NCI-H345 treated with DMSO at 0.1 percent for 48 hours (cell line): ENCODE measurements around the gene MTERF2.

Experiments
- DNase-seq: peaks from one replicate; lab custom pipeline; 2025; ENCODE audit not compliant: unreplicated experiment; lab: John Stamatoyannopoulos, UW

The MTERF2 gene

DNA sequence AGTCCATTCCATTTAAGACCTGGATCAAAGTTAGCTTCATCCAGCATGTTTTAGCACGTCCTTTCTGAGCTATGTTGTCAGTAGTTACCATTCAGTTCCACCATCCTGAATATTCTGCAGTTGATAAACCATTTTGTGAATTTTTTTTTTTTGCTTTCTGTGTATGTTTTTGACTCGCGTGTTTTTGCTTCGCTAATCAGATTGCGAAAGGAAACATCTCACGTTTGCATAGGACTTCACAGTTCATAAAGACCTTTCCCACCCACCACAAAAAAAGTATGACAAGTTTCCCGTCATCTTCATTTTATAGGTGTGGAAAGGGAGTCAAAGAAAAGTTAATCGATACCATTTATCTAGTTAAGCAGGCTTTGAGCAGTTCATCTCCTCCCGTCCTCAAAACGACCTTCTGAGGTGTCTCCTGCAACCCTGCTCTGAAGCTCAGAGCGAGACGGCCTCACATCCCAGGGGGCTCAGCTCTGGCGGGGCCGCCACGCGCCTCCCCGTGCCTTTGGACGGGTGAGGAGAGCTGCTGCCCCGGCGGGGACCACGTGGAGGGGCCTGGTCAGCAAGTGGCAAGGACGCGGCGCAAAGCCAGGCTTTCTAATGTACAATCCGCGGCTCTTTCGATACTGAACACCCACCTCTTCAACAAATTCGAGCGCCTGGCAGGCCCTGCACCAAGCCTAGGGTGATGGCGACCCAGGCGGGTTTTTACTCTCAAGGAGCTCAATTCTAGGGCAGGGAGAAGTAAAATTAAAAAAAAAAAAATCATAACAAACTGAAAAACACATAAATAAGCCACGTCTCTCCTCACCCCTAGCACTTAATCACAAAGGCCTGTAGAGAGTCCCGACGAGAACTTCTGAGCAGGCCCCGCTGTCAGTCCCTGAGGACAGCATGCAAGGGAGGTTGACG lies 32.2 kb downstream of the MTERF2 start:
- DNase-seq: no peak

DNA sequence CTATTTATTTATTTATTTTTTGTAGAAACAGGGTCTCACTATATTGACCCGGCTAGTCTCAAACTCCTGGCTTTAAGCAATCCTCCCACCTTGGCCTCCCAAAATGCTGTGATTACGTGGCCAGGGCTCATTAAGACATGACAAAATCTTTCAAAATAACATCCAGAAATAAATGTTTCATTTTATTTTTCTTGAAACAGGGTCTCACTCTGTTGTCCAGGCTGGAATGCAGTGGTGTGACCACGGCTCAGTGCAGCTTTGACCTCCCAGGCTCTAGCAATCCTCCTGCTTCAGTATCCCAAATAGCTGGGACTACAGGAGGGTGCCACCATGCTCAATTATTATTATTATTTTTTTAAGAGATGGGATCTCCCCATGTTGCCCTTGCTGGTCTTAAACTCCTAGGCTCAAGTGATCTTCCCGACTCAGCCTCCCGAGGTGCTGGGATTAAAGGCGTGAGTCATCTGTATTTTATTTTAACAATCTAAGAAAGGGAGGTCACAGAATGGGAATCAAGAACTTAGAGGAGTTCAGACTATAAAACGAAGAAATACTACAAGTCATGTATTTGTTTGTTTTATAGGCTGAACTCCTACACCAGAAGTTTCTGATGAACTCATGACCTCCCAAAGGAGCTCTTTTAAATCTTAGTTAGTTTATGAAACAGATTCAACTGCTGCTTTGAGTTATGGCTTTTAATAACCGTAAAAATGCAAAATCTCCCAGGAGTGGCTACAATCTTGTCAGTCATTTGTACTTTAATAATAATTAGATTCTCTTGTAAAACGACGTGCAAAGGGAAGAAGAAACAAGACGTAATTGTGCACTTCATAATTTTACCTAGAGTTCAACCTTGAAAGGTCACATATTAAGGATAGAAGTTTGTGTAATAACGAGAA lies 33.3 kb downstream of the MTERF2 start:
- no peak for DNase-seq

DNA sequence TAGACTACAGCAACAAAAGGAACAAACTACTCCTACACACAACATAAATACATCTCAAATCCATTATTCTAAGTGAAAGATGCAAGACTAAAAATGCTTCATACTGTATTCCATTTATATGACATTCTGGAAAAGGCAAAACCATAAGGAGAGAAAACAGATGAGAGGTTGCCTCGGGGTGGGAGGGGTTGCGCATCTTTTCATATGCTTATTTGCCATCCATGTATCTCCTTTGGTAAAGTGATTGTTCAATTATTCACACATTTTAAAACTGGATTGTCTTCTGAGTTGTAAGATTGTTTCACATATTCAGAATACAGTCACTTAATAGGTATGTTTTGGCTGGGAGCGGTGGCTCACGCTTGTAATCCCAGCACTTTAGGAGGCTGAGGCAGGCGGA lies 36.4 kb downstream of the MTERF2 start:
- DNase-seq: no peak

DNA sequence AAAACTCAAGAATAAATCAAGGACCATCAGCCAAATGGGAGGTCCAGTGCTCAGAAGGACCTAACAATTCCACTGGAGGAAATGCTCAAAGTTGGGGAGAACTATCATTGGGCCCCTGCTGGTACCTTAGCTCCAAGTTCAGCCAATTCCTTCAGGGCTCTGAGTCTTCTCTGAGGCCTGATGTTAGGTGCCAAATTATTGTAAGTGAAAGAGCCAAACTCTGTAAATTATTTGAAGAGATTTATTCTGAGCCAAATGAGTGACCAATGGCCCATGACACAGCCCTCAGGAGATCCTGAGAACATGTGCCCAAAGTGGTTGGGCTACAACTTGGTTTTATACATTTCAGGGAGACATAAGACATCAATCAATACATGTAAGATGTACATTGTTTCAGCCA lies 39.5 kb downstream of the MTERF2 start:
- no peak for DNase-seq

DNA sequence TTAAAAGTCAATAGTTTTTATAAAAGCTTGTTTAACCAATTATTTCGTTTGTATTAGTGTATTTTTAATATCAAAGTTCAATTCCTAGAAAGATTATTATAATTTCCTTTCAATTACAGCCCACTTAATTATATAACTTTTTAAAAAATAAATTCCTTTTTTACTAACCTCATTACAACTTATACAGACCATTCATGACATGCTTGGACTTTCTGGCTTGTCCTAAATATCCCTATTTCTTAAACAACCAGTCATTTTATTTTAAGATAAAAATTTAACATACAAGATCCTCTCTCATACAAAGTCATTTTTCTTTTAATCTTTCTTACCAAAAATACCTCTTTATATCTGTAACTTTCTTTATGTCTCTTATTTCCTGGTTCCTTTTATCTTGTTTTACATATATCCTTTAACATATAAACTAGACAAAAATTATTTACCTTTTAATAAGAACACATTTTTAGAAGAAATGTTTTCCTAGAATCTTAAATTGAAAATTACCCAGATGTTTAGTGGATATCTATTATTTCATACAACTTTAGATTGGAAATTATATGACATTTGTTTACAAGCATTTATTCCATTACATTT lies 41.6 kb downstream of the MTERF2 start:
- DNase-seq: no peak

DNA sequence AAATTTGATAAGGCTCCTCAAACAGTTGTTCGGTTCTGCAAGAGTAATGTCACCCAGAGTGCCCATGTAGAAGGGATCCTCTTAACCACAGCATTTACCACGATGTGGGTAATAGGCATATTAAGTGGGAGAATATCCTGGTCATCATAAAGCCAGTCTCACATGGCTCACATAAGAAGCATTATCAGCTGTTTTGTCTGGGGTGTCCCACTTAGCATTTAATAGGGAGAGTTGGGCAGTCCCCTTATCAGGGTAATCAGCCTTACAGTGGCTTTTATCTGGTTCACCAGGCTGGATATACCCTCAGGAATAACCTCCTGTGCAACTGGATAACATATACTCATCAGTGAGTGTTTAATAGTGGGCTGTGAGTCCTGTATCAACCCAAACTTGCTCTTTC lies 44.2 kb downstream of the MTERF2 start:
- no peak for DNase-seq

DNA sequence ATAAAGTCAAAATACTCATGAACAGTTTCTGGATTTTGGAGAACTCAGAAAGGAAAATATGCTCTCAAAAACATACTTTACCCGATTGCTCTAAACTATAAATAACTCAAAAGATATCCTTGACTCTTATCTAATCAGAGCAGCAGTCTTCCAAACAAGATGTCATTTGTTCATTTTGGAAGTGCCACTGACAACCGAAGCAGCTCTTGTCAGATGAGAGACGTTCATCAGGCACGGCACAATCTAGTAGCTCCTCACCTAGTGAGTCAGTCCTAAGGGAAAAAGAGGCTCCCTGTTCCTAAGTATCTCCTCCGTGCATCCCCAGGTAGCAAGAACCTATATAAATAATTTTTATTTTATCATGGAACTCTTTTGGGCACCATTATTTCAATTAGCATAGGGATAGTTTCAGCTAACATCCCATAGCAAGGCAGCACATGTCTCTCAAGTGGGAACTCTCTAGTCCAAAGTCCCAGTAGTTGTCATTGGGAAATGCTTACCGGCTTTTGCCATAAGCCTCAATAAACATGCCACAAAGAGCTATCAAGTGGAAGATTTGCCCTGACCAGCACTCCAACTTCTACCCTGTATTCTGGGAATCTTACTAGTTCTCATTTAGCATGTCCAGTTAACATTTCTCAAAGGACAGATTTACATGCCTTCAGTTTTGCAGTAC lies 45.3 kb downstream of the MTERF2 start:
- DNase-seq: no peak

DNA sequence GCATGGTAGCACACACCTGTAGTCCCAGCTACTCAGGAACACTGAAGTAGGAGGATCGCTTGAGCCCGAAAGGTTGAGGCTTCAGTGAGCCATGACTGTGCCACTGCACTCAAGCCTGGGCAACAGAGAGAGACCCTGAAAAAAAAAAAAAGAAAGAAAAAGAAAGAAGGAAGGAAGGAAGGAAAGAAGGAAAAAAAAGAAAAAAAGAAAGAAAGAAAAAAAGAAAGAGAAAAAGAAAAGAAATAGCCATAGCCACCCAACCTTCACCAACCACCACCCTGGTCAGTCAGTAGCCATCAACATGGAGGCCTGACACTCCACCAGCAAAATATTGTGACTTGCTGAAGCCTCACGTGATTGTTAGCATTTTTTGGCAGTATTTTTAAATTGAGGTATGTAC lies 52.7 kb downstream of the MTERF2 start:
- no peak for DNase-seq
